H1 (cell line): ENCODE results near the gene LAIR2. TPM values are rescaled to one million over a fixed set of nuclear protein-coding genes. Genes with fewer than 3 reads are reported as not detected.

Experiments
- CBX5 ChIP-seq: fragments of 300-800, 300-1000 bp; sonication (generic); IDR thresholded peaks from 2 replicates; pipeline ENCODE4 v1.7.1; 2016; ENCODE audit warnings: antibody characterized with exemption, low read length, low read depth
- CHD7 ChIP-seq: fragments of 300-600 bp; sonication (generic); IDR thresholded peaks from 2 replicates; pipeline ENCODE4 v1.7.1; 2012; ENCODE audit warnings: low read length, moderate library complexity, mild to moderate bottlenecking, inconsistent platforms; ENCODE audit not compliant: insufficient replicate concordance
- CTCF ChIP-seq, 3 experiments: IDR thresholded peaks; 1 replicate in 2 of 3; 2 replicates in 1 of 3; pipeline versions ENCODE4 v1.5.1 to v1.6.1; 2011; ENCODE audit warnings: low read length in 3 of 3, mild to moderate bottlenecking in 3 of 3, inconsistent platforms in 2 of 3, low read depth in 1 of 3, moderate library complexity in 1 of 3; ENCODE audit not compliant: insufficient read depth in 1 of 3; ENCODE audit errors: control extremely low read depth in 1 of 3
- EP300 ChIP-seq, 2 experiments: IDR thresholded peaks; 1 replicate in 1 of 2; 2 replicates in 1 of 2; pipeline ENCODE4 v1.6.1; 2011 to 2012; ENCODE audit warnings: low read depth in 2 of 2, low read length in 2 of 2, mild to moderate bottlenecking in 2 of 2, borderline replicate concordance in 1 of 2, inconsistent platforms in 1 of 2, moderate library complexity in 1 of 2
- MAFK ChIP-seq: IDR thresholded peaks from 2 replicates; pipeline ENCODE4 v1.6.1; 2012; ENCODE audit warnings: low read depth, mild to moderate bottlenecking, improper control_type of control experiment, low read length
- POLR2A ChIP-seq, 2 experiments: IDR thresholded peaks; 1 replicate in 1 of 2; 2 replicates in 1 of 2; pipeline ENCODE4 v1.6.1; 2011; ENCODE audit warnings: low read depth in 2 of 2, low read length in 2 of 2, mild to moderate bottlenecking in 2 of 2; ENCODE audit errors: control extremely low read depth in 1 of 2
- RAD21 ChIP-seq, 2 experiments: IDR thresholded peaks in 1 of 2; conservative IDR thresholded peaks in 1 of 2; 2 replicates each; pipeline ENCODE4 v1.6.1; 2011; ENCODE audit warnings: low read depth in 2 of 2, low read length in 2 of 2, improper control_type of control experiment in 1 of 2, inconsistent platforms in 1 of 2, mild to moderate bottlenecking in 1 of 2, moderate library complexity in 1 of 2
- SP4 ChIP-seq: IDR thresholded peaks from 2 replicates; pipeline ENCODE4 v1.6.1; 2012; ENCODE audit warnings: low read length, inconsistent platforms
- TEAD4 ChIP-seq: IDR thresholded peaks from 2 replicates; pipeline ENCODE4 v1.6.1; 2012; ENCODE audit warnings: low read depth, low read length, inconsistent platforms, mixed read lengths
- polyA plus RNA-seq, 7 experiments: library from polyadenylated mRNA; depleted of rRNA in 3 of 7; stranded (reverse) in 5 of 7; unstranded in 2 of 7; fragments of >200 nt in 5 of 7; fragments of 200-250 nt in 2 of 7; gene quantifications; 1 replicate in 5 of 7; 2 replicates in 1 of 7; 4 replicates in 1 of 7; pipeline versions ENCODE4 v1.2.1 to v1.2.3, GENCODE V29; 2011 to 2013; ENCODE audit warnings: missing spikeins in 2 of 7, mixed read lengths in 2 of 7
- total RNA-seq: library from RNA; stranded (reverse); fragmentation: NEBNext Ultra II Directional; extraction: Animal tissue kit (Norgen Biotek cat#: 25700); gene quantifications from 2 replicates; pipeline ENCODE4 v1.2.1, GENCODE V29; 2021

Gene LAIR2
- total and polyA plus RNA-seq, 2 of the 8 experiments (the other 6 are each of a cell fraction or from before 2014, with no cell fraction given): not detected

- TF ChIP-seq CHD7 (no peak), SP4 (no peak), EP300 (IDR thresholded peaks at IDR 0.05; ENCODE audit: borderline replicate concordance in 1 of 2, low read depth in 2 of 2, low read length in 2 of 2) (no peak), MAFK (no peak), CBX5 (no peak), POLR2A (IDR thresholded peaks at IDR 0.05; ENCODE audit: control extremely low read depth in 1 of 2, low read depth in 2 of 2, low read length in 2 of 2) (no peak), RAD21 (IDR thresholded peaks at IDR 0.05 in 1 of 2, conservative IDR thresholded peaks at IDR 0.05 in 1 of 2; ENCODE audit: low read depth in 2 of 2, low read length in 2 of 2) (no peak), TEAD4 (no peak), CTCF (IDR thresholded peaks at IDR 0.05; ENCODE audit: control extremely low read depth in 1 of 3, insufficient read depth in 1 of 3, low read depth in 1 of 3, low read length in 3 of 3) (no peak)
These were observed 26.9 kb upstream of the LAIR2 start (continued) for GRCh38 chr19:54475706-54476105.
